Glomerular endothelial cell (primary cell): ENCODE data around the gene ABCA8. TPM values are rescaled to one million over a fixed set of nuclear protein-coding genes. Genes with fewer than 3 reads are reported as not detected.
A peak's percentile ranks its signal among the peaks of the same experiment; 100 is the strongest.
"Not testable (repeated sequence)": the region's sequence is repeated elsewhere in the genome, so short reads cannot be mapped to it uniquely, and the experiment has no call there.

Experiments
- DNase-seq: peaks from one replicate; pipeline ENCODE4 v3.0.0-alpha.2; 2011; ENCODE audit warnings: low read depth, low spot score; ENCODE audit errors: extremely low read depth
- total RNA-seq: library from RNA; depleted of rRNA; stranded (reverse); fragments of >200 nt; gene quantifications from 2 replicates; pipeline ENCODE4 v1.2.3, GENCODE V29; 2015

ABCA8 gene
- total RNA-seq, 1 donor from 2014 or later = 0.12 TPM

- no peak for DNase-seq
Measured at GRCh38 chr17:68944435-68945035, 10.7 kb downstream of the ABCA8 start.

GRCh38 chr17:68943812-68944182 is 11.4 kb downstream of the ABCA8 start:
- DNase-seq = not testable (repeated sequence)

- DNase-seq = no peak
Measured at GRCh38 chr17:68943123-68943811, 11.9 kb downstream of the ABCA8 start.

GRCh38 chr17:68942389-68942788 is 12.8 kb downstream of the ABCA8 start:
- DNase-seq = no peak

GRCh38 chr17:68941761-68942160 is 13.4 kb downstream of the ABCA8 start:
- no peak for DNase-seq

GRCh38 chr17:68939195-68939594 is 16.0 kb downstream of the ABCA8 start:
- peak; percentile 22 for DNase-seq

GRCh38 chr17:68937890-68938514 is 17.2 kb downstream of the ABCA8 start:
- DNase-seq = no peak

GRCh38 chr17:68927516-68927915 is 27.7 kb downstream of the ABCA8 start:
- no peak for DNase-seq

GRCh38 chr17:68924793-68925720 is 30.1 kb downstream of the ABCA8 start:
- no peak for DNase-seq

GRCh38 chr17:68910789-68911431 is 44.3 kb downstream of the ABCA8 start:
- no peak for DNase-seq

- no peak for DNase-seq
Measured at GRCh38 chr17:68910251-68910705, 44.9 kb downstream of the ABCA8 start.

- peak; percentile 79 for DNase-seq
Measured at GRCh38 chr17:68909066-68909465, 46.1 kb downstream of the ABCA8 start.

- no peak for DNase-seq
Measured at GRCh38 chr17:68908045-68908444, 47.1 kb downstream of the ABCA8 start.

GRCh38 chr17:68906638-68907037 is 48.6 kb downstream of the ABCA8 start:
- DNase-seq = no peak

GRCh38 chr17:68903286-68903685 is 51.9 kb downstream of the ABCA8 start:
- no peak for DNase-seq

GRCh38 chr17:68897557-68897956 is 57.6 kb downstream of the ABCA8 start:
- no peak for DNase-seq

GRCh38 chr17:68892658-68893057 is 62.5 kb downstream of the ABCA8 start:
- no peak for DNase-seq

GRCh38 chr17:68892193-68892592 is 63.0 kb downstream of the ABCA8 start:
- no peak for DNase-seq

GRCh38 chr17:68886401-68886800 is 68.8 kb downstream of the ABCA8 start:
- no peak for DNase-seq

- no peak for DNase-seq
Measured at GRCh38 chr17:68884888-68885287, 70.3 kb downstream of the ABCA8 start.
